SK-N-SH (cell line): Measurements from ENCODE around the gene RAPGEF2. TPM values are rescaled to one million over a fixed set of nuclear protein-coding genes. Genes with fewer than 3 reads are reported as not detected.

Source experiments
- CTCF ChIA-PET: fragments of 300-600, 350-600 bp; formaldehyde crosslinking; extraction: SDS; loops from one replicate; lab custom pipeline; 2021; lab: Yijun Ruan, JAX
- POLR2A ChIA-PET: fragments of 350-600 bp; sonication (Branson Sonifier 250); formaldehyde crosslinking; extraction: SDS; loops from one replicate; lab custom pipeline; 2020; ENCODE audit warnings: antibody characterized with exemption, inconsistent platforms; lab: Yijun Ruan, JAX
- DNase-seq: peaks from one replicate; pipeline ENCODE4 v3.0.0; 2012
- H2AFZ ChIP-seq: fragments of 200-600 bp; sonication (generic); 2 replicates; pipeline ENCODE4 v1.8.1; 2016; ENCODE audit warnings: antibody characterized with exemption, mild to moderate bottlenecking, low read depth
- H3F3A ChIP-seq: fragments of 200-600 bp; sonication (generic); replicated peaks from 2 replicates; pipeline ENCODE3; 2016; ENCODE audit warnings: antibody characterized with exemption, mild to moderate bottlenecking; ENCODE audit not compliant: insufficient read depth
- H3K27ac ChIP-seq, 2 experiments: fragments of 200-500 bp in 1 of 2; fragments of 200-600 bp in 1 of 2; sonication (Bioruptor generic) in 1 of 2; sonication (generic), shearing (Covaris generic) in 1 of 2; 2 replicates each; pipeline versions ENCODE4 v1.5.1 to v1.6.1; 2014 to 2016; ENCODE audit warnings: low read depth in 2 of 2, inconsistent platforms in 1 of 2, low read length in 1 of 2, mild to moderate bottlenecking in 1 of 2, mixed read lengths in 1 of 2
- H3K27me3 ChIP-seq: fragments of 200-600 bp; sonication (generic), shearing (Covaris generic); 2 replicates; pipeline ENCODE4 v1.6.1; 2016; ENCODE audit warnings: mixed run types; ENCODE audit not compliant: insufficient read depth
- H3K36me3 ChIP-seq, 2 experiments: fragments of 200-500 bp in 1 of 2; fragments of 200-600 bp in 1 of 2; sonication (Bioruptor generic) in 1 of 2; sonication (generic) in 1 of 2; replicated peaks in 1 of 2; 2 replicates each; pipeline versions ENCODE3 to v1.5.1; 2014 to 2016; ENCODE audit warnings: low read length in 1 of 2, mild to moderate bottlenecking in 1 of 2; ENCODE audit not compliant: insufficient read depth in 2 of 2, control insufficient read depth in 1 of 2
- H3K4me1 ChIP-seq, 2 experiments: fragments of 200-500 bp in 1 of 2; fragments of 200-600 bp in 1 of 2; sonication (Bioruptor generic) in 1 of 2; sonication (generic), shearing (Covaris generic) in 1 of 2; 2 replicates each; pipeline versions ENCODE4 v1.5.1 to v1.6.1; 2014 to 2016; ENCODE audit warnings: low read depth in 1 of 2, low read length in 1 of 2, mixed run types in 1 of 2; ENCODE audit not compliant: insufficient read depth in 2 of 2, control insufficient read depth in 1 of 2
- H3K4me2 ChIP-seq: fragments of 200-600 bp; sonication (generic), shearing (Covaris generic); 2 replicates; pipeline ENCODE4 v1.6.1; 2017; ENCODE audit warnings: mixed run types
- H3K4me3 ChIP-seq, 2 experiments: fragments of 200-500 bp in 1 of 2; fragments of 200-600 bp in 1 of 2; sonication (Bioruptor generic) in 1 of 2; sonication (generic), shearing (Covaris generic) in 1 of 2; 2 replicates each; pipeline versions ENCODE4 v1.5.1 to v1.8.1; 2014 to 2016; ENCODE audit warnings: low read depth in 2 of 2, inconsistent platforms in 1 of 2, low read length in 1 of 2, mild to moderate bottlenecking in 1 of 2, mixed read lengths in 1 of 2, moderate library complexity in 1 of 2
- H3K79me2 ChIP-seq: fragments of 200-600 bp; sonication (generic); 2 replicates; pipeline ENCODE4 v1.8.1; 2017; ENCODE audit warnings: mild to moderate bottlenecking; ENCODE audit not compliant: insufficient read depth
- H3K9ac ChIP-seq: fragments of 200-600 bp; sonication (generic); 2 replicates; pipeline ENCODE4 v1.6.1; 2017; ENCODE audit warnings: mixed run types
- H3K9me2 ChIP-seq: fragments of 200-600 bp; sonication (generic); 2 replicates; pipeline ENCODE4 v1.6.1; 2017; ENCODE audit warnings: mixed run types
- H3K9me3 ChIP-seq: fragments of 200-600 bp; sonication (generic); 2 replicates; pipeline ENCODE4 v1.6.1; 2017; ENCODE audit warnings: mixed run types, mild to moderate bottlenecking, moderate library complexity
- H4K20me1 ChIP-seq: fragments of 200-600 bp; sonication (generic); 2 replicates; pipeline ENCODE4 v1.6.1; 2017; ENCODE audit warnings: mild to moderate bottlenecking, mixed run types; ENCODE audit not compliant: insufficient read depth
- FOXM1 ChIP-seq: IDR thresholded peaks from 2 replicates; pipeline ENCODE4 v1.4.0; 2012; ENCODE audit warnings: low read depth, mild to moderate bottlenecking
- GABPA ChIP-seq: IDR thresholded peaks from 2 replicates; pipeline ENCODE4 v1.4.0; 2012; ENCODE audit warnings: low read depth, mild to moderate bottlenecking
- MXI1 ChIP-seq: IDR thresholded peaks from 2 replicates; pipeline ENCODE4 v1.6.1; 2012; ENCODE audit warnings: mild to moderate bottlenecking, low read depth, low read length, improper control_type of control experiment
- NFIC ChIP-seq: IDR thresholded peaks from 2 replicates; pipeline ENCODE4 v1.4.0; 2012; ENCODE audit warnings: borderline replicate concordance
- POLR2AphosphoS5 ChIP-seq: IDR thresholded peaks from 2 replicates; pipeline ENCODE4 v1.6.1; 2012; ENCODE audit warnings: low read depth, low read length
- RAD21 ChIP-seq: IDR thresholded peaks from 2 replicates; pipeline ENCODE4 v1.6.1; 2012; ENCODE audit warnings: mild to moderate bottlenecking, low read length
- RFX5 ChIP-seq: IDR thresholded peaks from 2 replicates; pipeline ENCODE4 v1.6.1; 2012; ENCODE audit warnings: mild to moderate bottlenecking, improper control_type of control experiment, low read length
- TEAD4 ChIP-seq: IDR thresholded peaks from 2 replicates; pipeline ENCODE4 v1.4.0; 2012; ENCODE audit warnings: mild to moderate bottlenecking, borderline replicate concordance; ENCODE audit not compliant: insufficient read depth
- YY1 ChIP-seq: IDR thresholded peaks from 2 replicates; pipeline ENCODE4 v1.4.0; 2012; ENCODE audit warnings: low read depth, mild to moderate bottlenecking
- WGBS: methylation state at CpG from one replicate; pipeline ENCODE4 v1.1.6; 2017; ENCODE audit warnings: low lambda C conversion rate; 5-methylcytosine and 5-hydroxymethylcytosine counted together
- polyA plus RNA-seq, 3 experiments: library from polyadenylated mRNA; depleted of rRNA; stranded (reverse); fragments of >200 nt; gene quantifications; 2 replicates each; pipeline ENCODE4 v1.2.3, GENCODE V29; 2012
- TF ChIP-seq, protein P1 (sequence below): fragments of 200-600 bp; sonication (generic); IDR thresholded peaks from 2 replicates; pipeline ENCODE4 v1.6.1; 2017; ENCODE audit warnings: antibody characterized with exemption, mild to moderate bottlenecking, moderate library complexity
- TF ChIP-seq, protein P2 (sequence below): IDR thresholded peaks from 2 replicates; pipeline ENCODE4 v1.4.0; 2012; ENCODE audit warnings: low read depth, borderline replicate concordance
- TF ChIP-seq, protein P3 (sequence below): fragments of 150-350 bp; IDR thresholded peaks from 2 replicates; pipeline ENCODE4 v1.6.1; 2017; ENCODE audit warnings: antibody characterized with exemption, low read length, low read depth, borderline replicate concordance
- TF ChIP-seq, protein P4 (sequence below): IDR thresholded peaks from 2 replicates; pipeline ENCODE4 v1.6.1; 2012; ENCODE audit warnings: mild to moderate bottlenecking, low read depth, low read length, moderate library complexity

Gene RAPGEF2
- polyA plus RNA-seq, 1 of the 3 experiments (the other 2 are of a cell fraction) = 19.2 TPM

DNA sequence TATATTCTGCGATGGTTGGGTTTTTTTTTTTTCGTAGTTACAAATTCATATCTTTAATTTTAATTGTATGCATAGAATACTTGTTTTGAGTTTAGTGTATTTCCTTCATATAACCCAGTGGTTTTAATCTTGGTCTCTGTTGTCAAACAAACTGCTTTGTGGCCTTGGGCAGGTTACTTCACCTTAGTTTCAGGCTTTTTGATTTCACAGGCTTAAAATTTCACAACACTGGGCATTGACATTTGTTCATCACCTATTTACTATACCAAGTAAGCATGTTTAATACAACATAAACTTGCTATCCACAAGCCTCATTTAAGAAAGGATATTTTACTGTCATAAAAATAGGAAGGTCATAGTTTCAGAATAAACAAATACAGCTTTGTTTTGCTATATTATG, 14.7 kb downstream of the RAPGEF2 start (continued):
- no peak for TF ChIP-seq POLR2AphosphoS5

DNA sequence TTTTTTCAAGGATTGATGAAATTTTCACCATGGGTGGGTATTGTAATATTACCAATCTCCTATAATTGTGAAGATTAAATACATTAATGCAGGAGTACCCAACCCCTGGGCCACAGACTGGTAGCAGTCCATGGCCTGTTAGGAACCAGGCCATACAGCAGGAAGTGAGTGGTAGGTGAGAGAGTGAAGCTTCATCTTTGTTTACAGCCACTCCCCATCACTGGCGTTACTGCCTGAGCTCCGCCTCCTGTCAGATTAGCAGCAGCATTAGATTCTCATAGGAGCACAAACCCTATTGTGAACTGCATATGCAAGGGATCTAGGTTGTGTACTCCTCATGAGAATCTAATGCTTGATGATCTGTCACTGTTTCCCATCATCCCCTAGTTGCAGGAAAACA, 15.1 kb downstream of the RAPGEF2 start:
- Histone ChIP-seq H4K20me1 (peaks cover 23% of the 10 kb centered on the region), H3K9me3 (peaks cover 9% of the 10 kb centered on the region), H3K4me1 (no peaks in the 10 kb centered on the region), H3K4me3 (no peak overlapping the region), H3K27ac (no peak overlapping the region), H3K9ac (no peak overlapping the region), H2AFZ (no peak overlapping the region), H3K36me3 (peaks cover 0 to 11% of the 10 kb centered on the region in 2 experiments), H3K27me3 (no peaks in the 10 kb centered on the region), H3K79me2 (peaks cover 91% of the 10 kb centered on the region), H3K9me2 (no peaks in the 10 kb centered on the region), H3F3A (peaks cover 16% of the 10 kb centered on the region), H3K4me2 (no peak overlapping the region)
- no peak for DNase-seq
- 100% methylated on average over 2 of the region's 2 CpGs for WGBS
- ChIA-PET CTCF (interaction anchor here (1.2 kb wide), 1 partner anchor 26 kb away, joined by 3 read pairs; no protein-coding TSS in a partner anchor), POLR2A (no interaction called here)
- TF ChIP-seq MXI1 = no peak
- TF ChIP-seq RFX5 = no peak
- TF ChIP-seq GABPA = no peak
- no peak for TF ChIP-seq NFIC
- no peak for TF ChIP-seq FOXM1
- TF ChIP-seq TEAD4 = no peak
- TF ChIP-seq, protein P1, sequence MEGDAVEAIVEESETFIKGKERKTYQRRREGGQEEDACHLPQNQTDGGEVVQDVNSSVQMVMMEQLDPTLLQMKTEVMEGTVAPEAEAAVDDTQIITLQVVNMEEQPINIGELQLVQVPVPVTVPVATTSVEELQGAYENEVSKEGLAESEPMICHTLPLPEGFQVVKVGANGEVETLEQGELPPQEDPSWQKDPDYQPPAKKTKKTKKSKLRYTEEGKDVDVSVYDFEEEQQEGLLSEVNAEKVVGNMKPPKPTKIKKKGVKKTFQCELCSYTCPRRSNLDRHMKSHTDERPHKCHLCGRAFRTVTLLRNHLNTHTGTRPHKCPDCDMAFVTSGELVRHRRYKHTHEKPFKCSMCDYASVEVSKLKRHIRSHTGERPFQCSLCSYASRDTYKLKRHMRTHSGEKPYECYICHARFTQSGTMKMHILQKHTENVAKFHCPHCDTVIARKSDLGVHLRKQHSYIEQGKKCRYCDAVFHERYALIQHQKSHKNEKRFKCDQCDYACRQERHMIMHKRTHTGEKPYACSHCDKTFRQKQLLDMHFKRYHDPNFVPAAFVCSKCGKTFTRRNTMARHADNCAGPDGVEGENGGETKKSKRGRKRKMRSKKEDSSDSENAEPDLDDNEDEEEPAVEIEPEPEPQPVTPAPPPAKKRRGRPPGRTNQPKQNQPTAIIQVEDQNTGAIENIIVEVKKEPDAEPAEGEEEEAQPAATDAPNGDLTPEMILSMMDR = no peak
- TF ChIP-seq, protein P2, sequence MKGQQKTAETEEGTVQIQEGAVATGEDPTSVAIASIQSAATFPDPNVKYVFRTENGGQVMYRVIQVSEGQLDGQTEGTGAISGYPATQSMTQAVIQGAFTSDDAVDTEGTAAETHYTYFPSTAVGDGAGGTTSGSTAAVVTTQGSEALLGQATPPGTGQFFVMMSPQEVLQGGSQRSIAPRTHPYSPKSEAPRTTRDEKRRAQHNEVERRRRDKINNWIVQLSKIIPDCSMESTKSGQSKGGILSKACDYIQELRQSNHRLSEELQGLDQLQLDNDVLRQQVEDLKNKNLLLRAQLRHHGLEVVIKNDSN = no peak
- no peak for TF ChIP-seq RAD21
- TF ChIP-seq, protein P3, sequence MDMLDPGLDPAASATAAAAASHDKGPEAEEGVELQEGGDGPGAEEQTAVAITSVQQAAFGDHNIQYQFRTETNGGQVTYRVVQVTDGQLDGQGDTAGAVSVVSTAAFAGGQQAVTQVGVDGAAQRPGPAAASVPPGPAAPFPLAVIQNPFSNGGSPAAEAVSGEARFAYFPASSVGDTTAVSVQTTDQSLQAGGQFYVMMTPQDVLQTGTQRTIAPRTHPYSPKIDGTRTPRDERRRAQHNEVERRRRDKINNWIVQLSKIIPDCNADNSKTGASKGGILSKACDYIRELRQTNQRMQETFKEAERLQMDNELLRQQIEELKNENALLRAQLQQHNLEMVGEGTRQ = no peak
- no peak for TF ChIP-seq YY1
- TF ChIP-seq, protein P4, sequence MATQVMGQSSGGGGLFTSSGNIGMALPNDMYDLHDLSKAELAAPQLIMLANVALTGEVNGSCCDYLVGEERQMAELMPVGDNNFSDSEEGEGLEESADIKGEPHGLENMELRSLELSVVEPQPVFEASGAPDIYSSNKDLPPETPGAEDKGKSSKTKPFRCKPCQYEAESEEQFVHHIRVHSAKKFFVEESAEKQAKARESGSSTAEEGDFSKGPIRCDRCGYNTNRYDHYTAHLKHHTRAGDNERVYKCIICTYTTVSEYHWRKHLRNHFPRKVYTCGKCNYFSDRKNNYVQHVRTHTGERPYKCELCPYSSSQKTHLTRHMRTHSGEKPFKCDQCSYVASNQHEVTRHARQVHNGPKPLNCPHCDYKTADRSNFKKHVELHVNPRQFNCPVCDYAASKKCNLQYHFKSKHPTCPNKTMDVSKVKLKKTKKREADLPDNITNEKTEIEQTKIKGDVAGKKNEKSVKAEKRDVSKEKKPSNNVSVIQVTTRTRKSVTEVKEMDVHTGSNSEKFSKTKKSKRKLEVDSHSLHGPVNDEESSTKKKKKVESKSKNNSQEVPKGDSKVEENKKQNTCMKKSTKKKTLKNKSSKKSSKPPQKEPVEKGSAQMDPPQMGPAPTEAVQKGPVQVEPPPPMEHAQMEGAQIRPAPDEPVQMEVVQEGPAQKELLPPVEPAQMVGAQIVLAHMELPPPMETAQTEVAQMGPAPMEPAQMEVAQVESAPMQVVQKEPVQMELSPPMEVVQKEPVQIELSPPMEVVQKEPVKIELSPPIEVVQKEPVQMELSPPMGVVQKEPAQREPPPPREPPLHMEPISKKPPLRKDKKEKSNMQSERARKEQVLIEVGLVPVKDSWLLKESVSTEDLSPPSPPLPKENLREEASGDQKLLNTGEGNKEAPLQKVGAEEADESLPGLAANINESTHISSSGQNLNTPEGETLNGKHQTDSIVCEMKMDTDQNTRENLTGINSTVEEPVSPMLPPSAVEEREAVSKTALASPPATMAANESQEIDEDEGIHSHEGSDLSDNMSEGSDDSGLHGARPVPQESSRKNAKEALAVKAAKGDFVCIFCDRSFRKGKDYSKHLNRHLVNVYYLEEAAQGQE = no peak
